Lung (tissue), 16 donors: Measurements from ENCODE around the gene EFCAB11. TPM values are rescaled to one million over a fixed set of nuclear protein-coding genes. Genes with fewer than 3 reads are reported as not detected.

Experiments
- ATAC-seq: fragments of 200-7000 bp; cut with Tn5 transposase; one replicate; pipeline ENCODE4 v1.9.1; 2020; ENCODE audit warnings: moderate number of reproducible peaks; ENCODE audit not compliant: insufficient read depth, low FRiP score
- DNase-seq, 3 donors: peaks; one replicate each; pipeline ENCODE4 v3.0.0-alpha.2; 2013 to 2017
- H3K27ac ChIP-seq, 2 donors: one replicate each; pipeline ENCODE4 v1.5.1; 2013; ENCODE audit warnings: mild to moderate bottlenecking in 2 of 2, moderate library complexity in 2 of 2, control low read depth in 1 of 2, inconsistent platforms in 1 of 2, low read depth in 1 of 2, low read length in 1 of 2
- H3K27me3 ChIP-seq, 3 donors: one replicate each; pipeline ENCODE4 v1.5.1; 2013; ENCODE audit warnings: low read length in 2 of 3; ENCODE audit not compliant: control insufficient read depth in 3 of 3, insufficient read depth in 3 of 3
- H3K36me3 ChIP-seq, 4 donors: one replicate each; pipeline ENCODE4 v1.5.1; 2013; ENCODE audit warnings: low read length in 4 of 4, mild to moderate bottlenecking in 1 of 4, moderate library complexity in 1 of 4; ENCODE audit not compliant: control insufficient read depth in 4 of 4, insufficient read depth in 4 of 4
- H3K4me1 ChIP-seq, 5 donors: one replicate each; pipeline ENCODE4 v1.5.1; 2013; ENCODE audit warnings: low read length in 5 of 5, mild to moderate bottlenecking in 2 of 5, moderate library complexity in 1 of 5; ENCODE audit not compliant: control insufficient read depth in 5 of 5, insufficient read depth in 5 of 5
- H3K4me3 ChIP-seq: one replicate; pipeline ENCODE4 v1.5.1; 2013; ENCODE audit warnings: mild to moderate bottlenecking, control low read depth, moderate library complexity
- H3K9ac ChIP-seq, 2 donors: one replicate each; pipeline ENCODE4 v1.5.1; 2013; ENCODE audit warnings: low read length in 2 of 2, control low read depth in 1 of 2; ENCODE audit not compliant: insufficient read depth in 1 of 2
- H3K9me3 ChIP-seq, 4 donors: one replicate each; pipeline ENCODE4 v1.5.1; 2013; ENCODE audit warnings: low read length in 3 of 4, mild to moderate bottlenecking in 1 of 4, moderate library complexity in 1 of 4; ENCODE audit not compliant: control insufficient read depth in 4 of 4, insufficient read depth in 3 of 4
- WGBS, 2 donors: extraction: QIAGEN DNeasy Blood & Tissue Kit; methylation state at CpG; one replicate each; pipeline ENCODE4 v1.1.7; 2013; 5-methylcytosine and 5-hydroxymethylcytosine counted together
- long read RNA-seq, 5 donors: transcript quantifications; one replicate each; lab custom pipeline, GENCODE V29; 2026
- polyA plus RNA-seq, 2 donors: library from polyadenylated mRNA; stranded (reverse); fragments of 200-250 nt; gene quantifications; one replicate each; pipeline ENCODE4 v1.2.1, GENCODE V29; 2013
- total RNA-seq, 2 donors: library from RNA; depleted of rRNA in 1 of 2; stranded (reverse); fragments of >200 nt in 1 of 2; gene quantifications; one replicate each; pipeline ENCODE4 v1.2.1, GENCODE V29; 2014 to 2021
- TF ChIP-seq, protein P1 (sequence below): IDR thresholded peaks from 2 replicates; pipeline ENCODE4 v1.5.1; 2012; ENCODE audit warnings: mild to moderate bottlenecking; ENCODE audit errors: control extremely low read depth, extremely low read depth
- donor health status: control.
- donor health status: control.
- donor health status: Bipolar disorder and iron deficiency.
- donor health status: healthy.
- donor health status: DM: yes; HTN: yes; CAD: no.

EFCAB11 gene, protein sequence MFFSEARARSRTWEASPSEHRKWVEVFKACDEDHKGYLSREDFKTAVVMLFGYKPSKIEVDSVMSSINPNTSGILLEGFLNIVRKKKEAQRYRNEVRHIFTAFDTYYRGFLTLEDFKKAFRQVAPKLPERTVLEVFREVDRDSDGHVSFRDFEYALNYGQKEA
- total RNA-seq = 10 to 100 TPM in 1 of 2 donors, 1 to 10 TPM in 1; 8.1 to 13.0 TPM
- polyA plus RNA-seq = 1 to 10 TPM; 2.9 to 4.2 TPM
- long read RNA-seq, donor 1, partial matches to known transcripts = 0 of 2 reads
- long read RNA-seq, donor 1, other reads (novel, unspliced or antisense) = 0 of 2 reads
- long read RNA-seq, donor 2, partial matches to known transcripts = 0 of 4 reads
- long read RNA-seq, donor 2, other reads (novel, unspliced or antisense) = 0 of 4 reads
- long read RNA-seq, donor 3, partial matches to known transcripts = 0 of 4 reads
- long read RNA-seq, donor 3, other reads (novel, unspliced or antisense) = 0 of 4 reads
- long read RNA-seq, donor 4, partial matches to known transcripts = 0 of 4 reads
- long read RNA-seq, donor 4, other reads (novel, unspliced or antisense) = 0 of 4 reads
- long read RNA-seq, donor 5, partial matches to known transcripts = 0 of 5 reads
- long read RNA-seq, donor 5, other reads (novel, unspliced or antisense) = 0 of 5 reads

DNA sequence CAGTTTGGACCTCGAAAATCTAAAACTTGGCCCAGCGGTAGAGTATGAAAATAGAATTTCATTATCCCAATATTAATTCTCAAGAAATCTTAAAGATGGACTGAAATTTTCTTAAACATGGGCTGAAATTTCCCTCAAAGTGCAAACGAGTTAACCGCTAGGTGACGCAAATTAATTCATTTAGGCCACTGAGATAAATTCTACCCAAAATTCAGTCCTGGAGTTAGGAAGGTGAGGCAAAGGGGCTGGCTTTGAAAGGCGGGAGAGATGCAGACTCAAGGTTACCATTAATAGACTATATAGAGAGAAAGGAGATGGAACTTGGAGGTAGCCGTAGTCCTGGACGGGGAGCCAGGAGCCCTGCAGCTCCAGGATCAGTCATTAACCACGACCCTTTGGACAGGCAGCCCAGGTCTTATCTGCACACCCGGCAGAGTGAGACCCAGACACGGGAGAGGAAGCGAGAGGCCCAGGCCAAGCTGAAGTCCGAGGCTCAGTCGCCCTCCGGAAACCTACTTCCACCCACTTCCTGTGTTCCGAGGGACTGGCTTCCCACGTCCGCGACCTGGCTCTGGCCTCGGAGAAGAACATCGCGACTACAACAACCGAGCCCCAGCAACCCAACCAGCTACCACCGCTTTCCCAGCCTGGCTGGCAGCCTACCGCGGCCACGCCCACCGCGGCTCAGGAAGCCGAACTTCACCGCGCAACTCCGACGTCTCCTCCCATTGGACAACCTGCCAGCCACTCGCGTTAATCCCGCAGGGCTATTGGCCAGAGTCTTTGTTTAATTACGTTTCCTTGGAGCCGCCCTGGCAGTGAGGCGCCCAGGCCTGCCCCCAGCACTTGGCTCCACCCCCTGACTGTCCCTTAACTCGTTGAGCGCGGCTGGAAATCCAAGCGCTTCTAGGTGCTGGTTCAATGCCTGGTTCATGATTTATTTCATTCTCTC, at the start of gene EFCAB11:
EFCAB11 (minus strand) TSS at position 661 of the 952 bp plus-strand sequence; CDS start at position 591, 70 bp downstream.
- TF ChIP-seq, protein P1, sequence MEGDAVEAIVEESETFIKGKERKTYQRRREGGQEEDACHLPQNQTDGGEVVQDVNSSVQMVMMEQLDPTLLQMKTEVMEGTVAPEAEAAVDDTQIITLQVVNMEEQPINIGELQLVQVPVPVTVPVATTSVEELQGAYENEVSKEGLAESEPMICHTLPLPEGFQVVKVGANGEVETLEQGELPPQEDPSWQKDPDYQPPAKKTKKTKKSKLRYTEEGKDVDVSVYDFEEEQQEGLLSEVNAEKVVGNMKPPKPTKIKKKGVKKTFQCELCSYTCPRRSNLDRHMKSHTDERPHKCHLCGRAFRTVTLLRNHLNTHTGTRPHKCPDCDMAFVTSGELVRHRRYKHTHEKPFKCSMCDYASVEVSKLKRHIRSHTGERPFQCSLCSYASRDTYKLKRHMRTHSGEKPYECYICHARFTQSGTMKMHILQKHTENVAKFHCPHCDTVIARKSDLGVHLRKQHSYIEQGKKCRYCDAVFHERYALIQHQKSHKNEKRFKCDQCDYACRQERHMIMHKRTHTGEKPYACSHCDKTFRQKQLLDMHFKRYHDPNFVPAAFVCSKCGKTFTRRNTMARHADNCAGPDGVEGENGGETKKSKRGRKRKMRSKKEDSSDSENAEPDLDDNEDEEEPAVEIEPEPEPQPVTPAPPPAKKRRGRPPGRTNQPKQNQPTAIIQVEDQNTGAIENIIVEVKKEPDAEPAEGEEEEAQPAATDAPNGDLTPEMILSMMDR = peak; percentile 9
- Histone ChIP-seq H3K27ac (peak within 1 kb of the TSS; percentile 59 to 92), H3K4me1 (peaks cover 0 to 30% (median 5%) of the 10 kb centered on the region in 5 donors), H3K36me3 (peaks cover 0 to 8% (median 1%) of the 10 kb centered on the region in 4 donors), H3K9ac (peak within 1 kb of the TSS; percentile 91 to 92), H3K9me3 (no peaks in the 10 kb centered on the region), H3K4me3 (peak within 1 kb of the TSS; percentile 63), H3K27me3 (no peaks in the 10 kb centered on the region)
- DNase-seq (peak; percentile 99 to 100 (median 100)), ATAC-seq (peak; percentile 89)
- 3 to 4% methylated on average over 41 to 44 of the region's 44 CpGs for WGBS, 2 donors

DNA sequence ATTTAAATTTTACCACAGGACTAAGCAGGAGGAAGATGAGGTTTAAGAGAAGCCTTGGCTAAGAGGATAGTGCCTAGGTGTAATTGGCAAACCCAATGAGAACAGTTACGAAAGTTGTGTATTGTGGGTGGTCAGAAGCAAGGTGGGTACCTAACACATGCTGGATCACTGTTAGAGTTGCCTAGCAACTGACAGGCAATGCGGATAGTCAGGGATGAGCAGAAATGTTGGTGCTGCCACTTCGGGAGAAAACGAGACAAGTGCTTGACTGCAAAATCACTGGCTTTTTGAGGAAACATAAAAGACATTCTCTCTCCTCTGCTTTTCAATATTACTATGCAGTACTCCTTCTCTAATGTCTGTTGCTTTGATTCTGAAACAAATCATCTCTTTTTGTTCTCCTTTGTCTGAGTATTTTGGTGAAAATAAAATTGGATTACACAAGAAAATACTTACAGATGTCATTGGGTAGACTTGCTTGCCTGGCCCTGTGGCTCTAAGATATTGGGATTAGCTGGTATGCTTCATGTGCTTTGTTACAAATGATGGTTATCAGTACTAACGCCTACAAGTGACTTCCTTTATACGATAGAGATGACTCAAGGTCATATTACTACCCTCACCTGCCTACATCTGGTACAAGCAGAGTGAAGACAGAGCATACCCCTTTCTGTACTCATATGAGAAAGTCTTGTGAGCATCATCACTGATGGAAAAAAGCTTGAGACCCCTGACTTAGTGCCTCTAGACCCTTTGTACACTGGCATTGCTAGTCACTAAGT, 49.2 kb upstream of the EFCAB11 start:
- Histone ChIP-seq H3K36me3 (peaks cover 0 to 10% (median 0%) of the 10 kb centered on the region in 4 donors), H3K9ac (no peak overlapping the region), H3K4me3 (no peak overlapping the region), H3K27me3 (no peaks in the 10 kb centered on the region), H3K9me3 (no peaks in the 10 kb centered on the region), H3K27ac (no peak overlapping the region), H3K4me1 (no peaks in the 10 kb centered on the region)
- ATAC-seq (no peak), DNase-seq (no peak)
- TF ChIP-seq, protein P1 = no peak
- 89% methylated on average over 6 of the region's 6 CpGs for WGBS, 2 donors

DNA sequence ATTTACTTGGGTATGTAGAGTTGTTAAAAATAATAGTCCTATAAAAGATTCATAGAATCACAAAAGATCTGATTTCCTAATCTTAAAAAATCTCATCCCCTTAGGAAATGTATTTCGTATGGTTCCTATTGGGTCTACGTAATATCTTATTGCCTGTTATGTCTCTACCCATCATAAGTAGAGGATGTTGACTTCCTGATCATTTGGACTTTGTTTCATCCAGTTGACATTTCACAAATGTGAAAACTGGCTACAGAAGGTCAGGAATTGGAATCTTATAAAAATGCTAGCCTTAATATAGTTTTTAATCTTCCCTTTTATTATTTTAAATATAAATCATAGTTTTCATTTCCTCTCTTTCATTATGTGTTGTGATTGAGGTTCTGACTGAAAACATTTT, 46.4 kb upstream of the EFCAB11 start:
- Histone ChIP-seq H3K4me3 (no peak overlapping the region), H3K9me3 (no peaks in the 10 kb centered on the region), H3K9ac (no peak overlapping the region), H3K36me3 (peaks cover 0 to 15% (median 14%) of the 10 kb centered on the region in 4 donors), H3K27ac (no peak overlapping the region), H3K4me1 (no peaks in the 10 kb centered on the region), H3K27me3 (no peaks in the 10 kb centered on the region)
- TF ChIP-seq, protein P1 = no peak
- WGBS, 2 donors = 77 to 93% methylated on average over 2 of the region's 2 CpGs
- ATAC-seq = no peak
- no peak for DNase-seq
